GM23248 (cell line): ENCODE results near the gene NCAPD2. TPM values are rescaled to one million over a fixed set of nuclear protein-coding genes. Genes with fewer than 3 reads are reported as not detected.

Source experiments
- DNase-seq: peaks from one replicate; pipeline ENCODE4 v3.0.0-alpha.2; 2015
- H2AFZ ChIP-seq: fragments of 200-600 bp; sonication (generic); 2 replicates; pipeline ENCODE4 v1.6.1; 2016; ENCODE audit warnings: antibody characterized with exemption
- H3F3A ChIP-seq: fragments of 200-600 bp; sonication (generic); 2 replicates; pipeline ENCODE4 v1.6.1; 2016; ENCODE audit warnings: mild to moderate bottlenecking, antibody characterized with exemption, mixed run types; ENCODE audit not compliant: insufficient read depth
- H3K27ac ChIP-seq: fragments of 200-600 bp; sonication (generic); 2 replicates; pipeline ENCODE4 v1.5.1; 2016; ENCODE audit warnings: mild to moderate bottlenecking
- H3K27me3 ChIP-seq: fragments of 200-600 bp; sonication (generic); replicated peaks from 2 replicates; pipeline ENCODE4 v1.6.1; 2016; ENCODE audit warnings: mild to moderate bottlenecking; ENCODE audit not compliant: insufficient read depth
- H3K36me3 ChIP-seq: fragments of 200-600 bp; sonication (generic); 2 replicates; pipeline ENCODE4 v1.6.1; 2016; ENCODE audit warnings: low read depth, mild to moderate bottlenecking
- H3K4me1 ChIP-seq: fragments of 200-600 bp; sonication (generic); 2 replicates; pipeline ENCODE4 v1.6.1; 2016; ENCODE audit warnings: mild to moderate bottlenecking; ENCODE audit not compliant: insufficient read depth
- H3K4me2 ChIP-seq: fragments of 200-600 bp; sonication (generic); one replicate; pipeline ENCODE4 v1.6.1; 2016; ENCODE audit warnings: mild to moderate bottlenecking; ENCODE audit not compliant: unreplicated experiment
- H3K4me3 ChIP-seq: fragments of 200-600 bp; sonication (generic); 2 replicates; pipeline ENCODE4 v1.5.1; 2016; ENCODE audit warnings: mild to moderate bottlenecking
- H3K79me2 ChIP-seq: fragments of 200-600 bp; sonication (generic); 2 replicates; pipeline ENCODE4 v1.6.1; 2016; ENCODE audit warnings: mild to moderate bottlenecking; ENCODE audit not compliant: insufficient read depth
- H3K9ac ChIP-seq: fragments of 200-600 bp; sonication (generic); 2 replicates; pipeline ENCODE4 v1.6.1; 2016; ENCODE audit warnings: mild to moderate bottlenecking
- H3K9me2 ChIP-seq: fragments of 200-600 bp; sonication (generic); 2 replicates; pipeline ENCODE4 v1.6.1; 2016; ENCODE audit warnings: mixed run types, mild to moderate bottlenecking, moderate library complexity; ENCODE audit not compliant: insufficient read depth
- H3K9me3 ChIP-seq: fragments of 200-600 bp; sonication (generic); one replicate; pipeline ENCODE4 v1.6.1; 2017; ENCODE audit warnings: low read depth
- H4K20me1 ChIP-seq: fragments of 200-600 bp; sonication (generic); 2 replicates; pipeline ENCODE4 v1.6.0; 2016; ENCODE audit not compliant: insufficient read depth
- EZH2 ChIP-seq: fragments of 200-600 bp; sonication (generic); IDR thresholded peaks from 2 replicates; pipeline ENCODE4 v1.6.1; 2018; ENCODE audit warnings: antibody characterized with exemption, mild to moderate bottlenecking; ENCODE audit not compliant: insufficient read depth, poor library complexity, severe bottlenecking
- EZH2phosphoT487 ChIP-seq: fragments of 200-600 bp; sonication (generic); IDR thresholded peaks from 2 replicates; pipeline ENCODE4 v1.6.1; 2018; ENCODE audit warnings: antibody characterized with exemption, moderate library complexity, mild to moderate bottlenecking, low read depth; ENCODE audit not compliant: insufficient read depth
- WGBS, 2 experiments: methylation state at CpG; one replicate each; pipeline ENCODE4 v1.1.6; 2015 to 2017; ENCODE audit warnings: low lambda C conversion rate in 2 of 2, low coverage in 1 of 2; ENCODE audit errors: missing lambda C conversion rate in 2 of 2; 5-methylcytosine and 5-hydroxymethylcytosine counted together
- in situ Hi-C: fragments of 300-500 bp; cut with MboI; formaldehyde crosslinking; loops from 2 replicates; pipeline ENCODE4 v1.15.0; 2020
- polyA plus RNA-seq: library from polyadenylated mRNA; unstranded; fragments of >200 nt; fragmentation: Nextera tagmentation; extraction: Ambion mirVana; gene quantifications from 2 replicates; pipeline ENCODE4 v1.2.1, GENCODE V29; 2016
- total RNA-seq: library from RNA; depleted of rRNA; stranded (reverse); fragments of >200 nt; shearing (Covaris generic); gene quantifications from 2 replicates; pipeline ENCODE4 v1.2.3, GENCODE V29; 2014

Gene NCAPD2
- total and polyA plus RNA-seq, 2 experiments from 2014 or later, result 15.5 to 26.3 TPM

DNA sequence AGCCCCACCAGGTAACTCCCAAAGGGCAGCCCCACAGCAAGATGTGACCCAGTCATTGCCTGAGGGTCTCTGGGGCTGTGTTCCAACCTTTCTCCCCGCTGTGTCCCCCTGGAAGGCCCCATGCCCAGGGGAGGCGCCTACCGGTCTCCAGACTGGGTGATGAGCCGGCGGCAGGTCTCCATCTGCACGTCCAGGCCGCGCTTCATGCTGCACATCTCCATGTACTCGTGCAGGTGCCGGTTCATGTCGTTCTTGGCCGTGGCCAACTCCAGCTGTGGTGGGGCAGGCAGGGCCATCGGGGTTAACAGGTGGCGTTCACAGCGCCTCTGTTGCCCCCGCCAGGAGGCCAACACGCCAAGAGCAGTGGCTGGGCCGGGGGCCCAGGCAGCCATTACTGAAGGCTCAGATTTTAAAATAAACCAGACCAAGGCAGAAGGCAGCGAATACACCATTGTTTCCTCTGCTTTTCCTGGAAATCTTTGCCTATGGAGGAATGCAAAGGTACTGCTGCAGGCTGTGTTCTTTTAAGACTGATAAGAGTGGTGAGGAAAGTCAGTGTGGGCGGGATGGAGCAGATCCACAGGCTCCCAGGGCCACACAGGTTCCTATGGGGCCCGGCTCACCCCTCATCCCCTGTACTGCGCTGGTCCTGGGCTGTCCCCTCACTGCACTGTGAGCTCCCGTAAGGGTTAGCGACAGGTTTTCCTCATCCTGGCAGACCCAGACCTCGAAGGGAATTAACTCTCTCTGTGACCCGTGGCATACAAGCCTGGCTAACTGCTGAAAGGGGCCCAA, 47.7 kb downstream of the NCAPD2 start:
- H3K27me3 ChIP-seq, result no peaks in the 10 kb centered on the region
- peaks cover 23% of the 10 kb centered on the region for H3K36me3 ChIP-seq
- WGBS, 2 experiments, result 93 to 95% methylated on average over 25 to 26 of the region's 26 CpGs
- no peaks in the 10 kb centered on the region for H3K9me2 ChIP-seq
- peak overlapping the region; percentile 96 for H3K27ac ChIP-seq
- no peaks in the 10 kb centered on the region for H3K9me3 ChIP-seq
- no peak for TF ChIP-seq EZH2phosphoT487
- TF ChIP-seq EZH2, result no peak
- no peak for DNase-seq
- H3K4me2 ChIP-seq, result peak overlapping the region; percentile 32
- H3F3A ChIP-seq, result peaks cover 60% of the 10 kb centered on the region
- no peak overlapping the region for H2AFZ ChIP-seq
- H3K4me3 ChIP-seq, result no peak overlapping the region
- H3K4me1 ChIP-seq, result peaks cover 33% of the 10 kb centered on the region
- peaks cover 74% of the 10 kb centered on the region for H3K79me2 ChIP-seq
- peak overlapping the region; percentile 68 for H3K9ac ChIP-seq
- peaks cover 2% of the 10 kb centered on the region for H4K20me1 ChIP-seq
- in situ Hi-C loops, result no loop called here

DNA sequence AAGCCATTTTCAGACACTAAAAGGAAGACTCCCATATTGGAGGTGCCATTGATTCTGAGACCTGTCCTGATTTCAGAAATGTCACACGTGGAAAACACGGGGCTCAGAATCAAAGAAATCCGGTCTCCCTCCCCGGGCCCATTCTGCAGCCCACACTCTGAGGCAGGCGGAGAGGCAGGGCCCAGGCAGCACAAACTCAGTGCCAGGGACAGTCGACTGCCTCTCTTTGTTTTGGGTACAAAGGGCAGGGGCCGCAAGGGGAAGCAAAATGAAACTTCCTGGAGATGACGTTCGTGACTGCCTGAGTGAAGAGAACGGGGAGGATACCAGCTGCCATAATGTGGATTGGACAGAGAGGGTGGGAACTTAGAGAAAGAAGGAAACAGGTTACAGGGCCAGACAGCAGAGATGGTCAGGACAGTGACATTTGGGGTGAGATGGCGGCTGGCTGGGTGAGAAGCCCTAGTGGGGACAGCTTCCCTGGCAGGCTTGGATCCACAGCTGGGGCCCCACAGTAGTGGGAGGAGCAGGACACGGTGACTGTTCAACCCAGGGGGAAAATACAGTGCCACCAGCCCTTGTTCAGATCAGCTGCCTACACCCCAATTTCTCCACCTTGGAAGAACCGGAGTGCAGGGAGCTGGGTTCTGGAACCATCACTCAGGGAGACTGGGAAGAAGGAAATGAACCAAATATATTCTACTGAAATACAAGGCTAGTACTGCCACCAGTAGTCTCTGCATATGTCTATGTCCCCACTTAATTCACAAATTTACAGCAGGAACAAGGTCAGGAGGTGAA, 48.5 kb downstream of the NCAPD2 start:
- peaks cover 14% of the 10 kb centered on the region for H3K36me3 ChIP-seq
- peaks cover 74% of the 10 kb centered on the region for H3K79me2 ChIP-seq
- H3K4me2 ChIP-seq, result no peak overlapping the region
- H3F3A ChIP-seq, result peaks cover 53% of the 10 kb centered on the region
- H3K4me1 ChIP-seq, result peaks cover 32% of the 10 kb centered on the region
- H3K27ac ChIP-seq, result peak overlapping the region; percentile 96
- no peaks in the 10 kb centered on the region for H3K9me3 ChIP-seq
- H3K4me3 ChIP-seq, result no peak overlapping the region
- no peaks in the 10 kb centered on the region for H3K9me2 ChIP-seq
- no peaks in the 10 kb centered on the region for H3K27me3 ChIP-seq
- in situ Hi-C loops, result no loop called here
- no peak overlapping the region for H3K9ac ChIP-seq
- TF ChIP-seq EZH2phosphoT487, result no peak
- TF ChIP-seq EZH2, result no peak
- no peak overlapping the region for H2AFZ ChIP-seq
- DNase-seq, result no peak
- H4K20me1 ChIP-seq, result no peaks in the 10 kb centered on the region; the same call in 1 of the 2 replicates
- whole genome bisulfite sequencing, 2 experiments, result 82 to 84% methylated on average over 13 of the region's 13 CpGs

DNA sequence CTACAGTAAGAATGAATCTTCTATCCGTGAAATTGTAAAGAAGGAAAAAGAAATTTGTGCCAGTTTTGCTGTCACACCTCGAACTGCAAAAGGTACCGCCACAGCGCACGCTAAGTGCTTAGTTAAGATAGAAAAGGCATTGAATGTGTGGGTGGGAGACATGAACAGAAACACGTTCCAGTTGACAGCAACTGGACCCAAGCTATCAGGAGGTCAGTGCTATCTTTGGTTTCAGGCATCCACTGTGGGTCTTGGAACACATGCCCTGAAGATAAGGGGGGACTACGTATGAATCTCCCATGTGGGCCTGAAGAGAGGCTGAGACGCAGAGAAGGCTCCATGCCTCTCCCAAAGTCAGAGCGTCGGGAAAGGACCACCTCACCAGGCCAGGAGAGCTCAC, 52.1 kb downstream of the NCAPD2 start:
- Histone ChIP-seq H3K9me3 (no peaks in the 10 kb centered on the region), H3F3A (peaks cover 54% of the 10 kb centered on the region), H3K4me1 (peaks cover 47% of the 10 kb centered on the region), H3K4me2 (no peak overlapping the region), H2AFZ (no peak overlapping the region), H3K9me2 (no peaks in the 10 kb centered on the region), H3K9ac (no peak overlapping the region), H4K20me1 (no peaks in the 10 kb centered on the region), H3K27ac (no peak overlapping the region), H3K4me3 (no peak overlapping the region), H3K27me3 (no peaks in the 10 kb centered on the region), H3K36me3 (peaks cover 5% of the 10 kb centered on the region; the same call in 1 of the 2 replicates), H3K79me2 (peaks cover 86% of the 10 kb centered on the region)
- no peak for TF ChIP-seq EZH2phosphoT487
- TF ChIP-seq EZH2, result no peak
- in situ Hi-C loops, result no loop called here
- no peak for DNase-seq
- WGBS, 2 experiments, result 89 to 90% methylated on average over 10 of the region's 10 CpGs

DNA sequence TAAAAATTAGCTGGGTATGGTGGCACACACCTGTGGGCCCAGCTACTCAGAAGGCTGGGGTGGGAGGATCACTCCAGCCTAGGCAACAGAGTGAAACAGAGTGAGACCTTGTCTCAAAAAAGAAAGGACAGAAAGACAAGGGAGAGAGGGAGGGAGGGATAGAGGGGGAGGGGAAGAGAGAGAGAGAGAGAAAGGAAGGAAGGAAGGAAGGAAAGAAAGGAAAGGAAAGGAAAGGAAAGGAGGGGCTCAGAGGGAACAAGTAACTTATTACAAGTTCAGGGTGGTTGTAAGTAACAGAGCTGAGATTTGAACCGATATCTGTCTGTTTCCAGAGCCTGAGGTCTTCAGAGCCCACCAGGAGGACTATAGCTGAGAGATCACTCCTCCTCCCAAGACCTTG, 53.7 kb downstream of the NCAPD2 start:
- TF ChIP-seq EZH2, result no peak
- no peak for TF ChIP-seq EZH2phosphoT487
- peak overlapping the region; percentile 69 for H3K4me3 ChIP-seq
- no peak overlapping the region for H2AFZ ChIP-seq
- peak overlapping the region; percentile 82 for H3K4me2 ChIP-seq
- H3K27ac ChIP-seq, result peak overlapping the region; percentile 96
- H4K20me1 ChIP-seq, result no peaks in the 10 kb centered on the region
- peaks cover 5% of the 10 kb centered on the region; the same call in 1 of the 2 replicates for H3K36me3 ChIP-seq
- in situ Hi-C loops, result no loop called here
- H3K4me1 ChIP-seq, result peaks cover 59% of the 10 kb centered on the region
- 83 to 86% methylated on average over 1 of the region's 1 CpG for WGBS, 2 experiments
- H3F3A ChIP-seq, result peaks cover 52% of the 10 kb centered on the region
- H3K27me3 ChIP-seq, result no peaks in the 10 kb centered on the region
- peak overlapping the region; percentile 78 for H3K9ac ChIP-seq
- H3K9me2 ChIP-seq, result no peaks in the 10 kb centered on the region
- no peaks in the 10 kb centered on the region for H3K9me3 ChIP-seq
- no peak for DNase-seq
- peaks cover 85% of the 10 kb centered on the region for H3K79me2 ChIP-seq
